Thymus (tissue), 11 donors: ENCODE measurements around the gene DCPS. TPM values are rescaled to one million over a fixed set of nuclear protein-coding genes. Genes with fewer than 3 reads are reported as not detected.

ENCODE experiments used
- DNase-seq, 9 donors: peaks; one replicate each; pipeline ENCODE4 v3.0.0-alpha.2; 2013; ENCODE audit warnings: low spot score in 9 of 9, low read depth in 6 of 9, missing footprints in 1 of 9
- H3K27ac ChIP-seq, 2 donors: one replicate each; pipeline ENCODE4 v1.5.1; 2013; ENCODE audit warnings: control low read depth in 1 of 2, low read depth in 1 of 2, low read length in 1 of 2, mild to moderate bottlenecking in 1 of 2, moderate library complexity in 1 of 2
- H3K27me3 ChIP-seq, 2 donors: one replicate each; pipeline ENCODE4 v1.5.1; 2013; ENCODE audit warnings: low read length in 1 of 2; ENCODE audit not compliant: control insufficient read depth in 2 of 2, insufficient read depth in 1 of 2
- H3K36me3 ChIP-seq, 2 donors: one replicate each; pipeline ENCODE4 v1.5.1; 2013; ENCODE audit warnings: low read length in 1 of 2, mild to moderate bottlenecking in 1 of 2, moderate library complexity in 1 of 2; ENCODE audit not compliant: control insufficient read depth in 2 of 2, insufficient read depth in 2 of 2
- H3K4me1 ChIP-seq, 2 donors: one replicate each; pipeline ENCODE4 v1.5.1; 2013; ENCODE audit warnings: low read length in 2 of 2; ENCODE audit not compliant: control insufficient read depth in 2 of 2, insufficient read depth in 2 of 2
- H3K4me3 ChIP-seq, 2 donors: one replicate each; pipeline ENCODE4 v1.5.1; 2013; ENCODE audit warnings: low read length in 2 of 2, control low read depth in 1 of 2, mild to moderate bottlenecking in 1 of 2
- H3K9me3 ChIP-seq, 2 donors: one replicate each; pipeline ENCODE4 v1.5.1; 2013; ENCODE audit warnings: low read length in 1 of 2, mild to moderate bottlenecking in 1 of 2; ENCODE audit not compliant: control insufficient read depth in 2 of 2, insufficient read depth in 1 of 2
- WGBS: extraction: QIAGEN DNeasy Blood & Tissue Kit; methylation state at CpG from one replicate; pipeline ENCODE4 v1.1.7; 2013; 5-methylcytosine and 5-hydroxymethylcytosine counted together
- polyA plus RNA-seq: library from polyadenylated mRNA; stranded (reverse); fragments of 200-250 nt; gene quantifications from one replicate; pipeline ENCODE4 v1.2.3, GENCODE V29; 2013
- total RNA-seq: library from RNA; stranded (reverse); fragments of 120-200 nt; gene quantifications from one replicate; pipeline ENCODE4 v1.2.4, GENCODE V29; 2013
- donor health status: healthy.

The DCPS gene
- total and polyA plus RNA-seq, 2 donors: 17.2 TPM

- Histone ChIP-seq H3K36me3 (peaks cover 59 to 66% of the 10 kb centered on the region in 2 donors), H3K27me3 (no peaks in the 10 kb centered on the region)
Measured at GRCh38 chr11:126265811-126266210, 38.0 kb upstream of the DCPS start.

DNA sequence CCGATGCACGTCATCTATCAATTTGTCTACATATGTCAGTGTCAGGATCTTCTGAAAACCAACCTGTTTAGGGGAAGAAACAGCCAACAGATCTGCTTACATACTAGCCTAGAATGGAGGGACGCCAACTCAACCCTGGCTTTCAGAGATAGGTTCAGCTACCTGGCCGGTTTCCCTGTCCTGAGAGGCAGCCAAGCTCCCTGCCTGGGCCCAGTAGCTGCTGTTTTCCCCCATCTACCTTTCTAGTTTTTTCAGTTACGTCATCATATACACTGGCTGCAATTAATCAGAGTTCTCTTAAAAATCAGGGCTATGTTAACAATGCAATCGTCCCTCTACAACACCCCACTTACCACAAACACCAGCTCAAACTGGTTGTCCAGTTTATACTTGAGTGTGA lies 36.2 kb upstream of the DCPS start:
- Histone ChIP-seq H3K4me3 (peak overlapping the region; percentile 88 to 93), H3K9me3 (no peaks in the 10 kb centered on the region), H3K27ac (peak overlapping the region in 1 of 2 donors; percentile 85), H3K36me3 (peaks cover 50 to 52% of the 10 kb centered on the region in 2 donors), H3K4me1 (peaks cover 10 to 13% of the 10 kb centered on the region in 2 donors), H3K27me3 (no peaks in the 10 kb centered on the region)
- no peak for DNase-seq
- WGBS: 92% methylated on average over 6 of the region's 6 CpGs

More at GRCh38 chr11:126265811-126266210, 38.0 kb upstream of the DCPS start:
- Histone ChIP-seq H3K27ac (no peak overlapping the region), H3K9me3 (no peaks in the 10 kb centered on the region), H3K4me1 (peaks cover 10 to 13% of the 10 kb centered on the region in 2 donors), H3K4me3 (no peak overlapping the region)
- 97% methylated on average over 8 of the region's 8 CpGs for WGBS
- DNase-seq: no peak

GRCh38 chr11:126268361-126268707 lies 35.5 kb upstream of the DCPS start:
- no peak for DNase-seq
- under 1% methylated on average over 23 of the region's 23 CpGs for WGBS
- Histone ChIP-seq H3K9me3 (no peaks in the 10 kb centered on the region), H3K36me3 (peaks cover 45 to 52% of the 10 kb centered on the region in 2 donors), H3K4me1 (peaks cover 10 to 13% of the 10 kb centered on the region in 2 donors), H3K27me3 (no peaks in the 10 kb centered on the region), H3K4me3 (peak overlapping the region; percentile 88 to 93), H3K27ac (peak overlapping the region; percentile 85 to 88)

DNA sequence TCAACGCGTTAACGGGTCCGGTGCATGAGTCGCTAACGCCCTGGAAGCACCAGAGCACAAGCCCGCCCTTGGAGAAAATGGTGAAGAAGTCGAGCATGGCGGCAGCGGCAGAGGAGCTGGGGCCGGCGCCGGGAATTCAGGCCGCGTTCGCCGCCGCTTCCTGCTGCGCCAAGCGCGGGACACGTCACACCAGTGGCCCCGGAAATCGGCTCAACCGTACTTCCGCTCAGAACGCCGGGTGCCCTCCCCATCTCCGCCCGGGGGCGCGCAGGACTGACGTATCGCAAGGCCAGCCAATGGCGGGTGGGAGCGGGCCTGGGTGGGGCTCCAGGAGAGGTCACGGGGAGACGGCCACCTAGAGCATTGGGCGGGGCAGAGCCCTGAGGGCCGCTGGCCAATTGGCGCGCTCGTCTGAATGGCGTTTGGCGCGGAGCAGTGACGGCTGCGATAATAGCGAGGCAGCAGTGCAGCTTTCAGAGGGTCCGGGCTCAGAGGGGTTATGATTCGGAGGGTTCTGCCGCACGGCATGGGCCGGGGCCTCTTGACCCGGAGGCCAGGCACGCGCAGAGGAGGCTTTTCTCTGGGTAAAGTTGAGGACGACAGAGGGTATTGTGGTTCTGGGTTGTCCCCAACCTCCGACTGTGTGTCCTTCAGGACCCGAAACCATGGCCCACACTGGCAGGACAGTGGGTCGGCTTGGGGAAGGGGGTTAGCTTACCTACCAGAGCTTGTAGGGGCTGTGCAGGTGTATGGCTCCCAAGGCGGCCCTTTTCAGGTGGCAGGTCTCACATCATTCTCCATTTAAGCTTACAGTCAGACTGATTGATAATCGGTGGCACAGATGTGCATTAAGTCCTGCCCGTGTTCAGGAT lies 34.9 kb upstream of the DCPS start, which contains the start of the genes FOXRED1 and SRPRA:
TSS of gene FOXRED1 (plus strand) at position 447 of the 872 bp plus-strand sequence. CDS start at position 500, 53 bp downstream.
TSS of gene SRPRA (minus strand) at position 188 of the 872 bp plus-strand sequence. CDS start at position 97, 91 bp downstream.
- Histone ChIP-seq H3K36me3 (peaks cover 44 to 52% of the 10 kb centered on the region in 2 donors), H3K4me1 (peaks cover 10 to 13% of the 10 kb centered on the region in 2 donors), H3K9me3 (no peaks in the 10 kb centered on the region), H3K27me3 (no peaks in the 10 kb centered on the region), H3K4me3 (peak within 1 kb of the TSS; percentile 88 to 93), H3K27ac (peak within 1 kb of the TSS; percentile 85 to 88)
- peak; percentile 94 to 99 (median 98) for DNase-seq
- under 1% methylated on average over 64 of the region's 64 CpGs for WGBS

DNA sequence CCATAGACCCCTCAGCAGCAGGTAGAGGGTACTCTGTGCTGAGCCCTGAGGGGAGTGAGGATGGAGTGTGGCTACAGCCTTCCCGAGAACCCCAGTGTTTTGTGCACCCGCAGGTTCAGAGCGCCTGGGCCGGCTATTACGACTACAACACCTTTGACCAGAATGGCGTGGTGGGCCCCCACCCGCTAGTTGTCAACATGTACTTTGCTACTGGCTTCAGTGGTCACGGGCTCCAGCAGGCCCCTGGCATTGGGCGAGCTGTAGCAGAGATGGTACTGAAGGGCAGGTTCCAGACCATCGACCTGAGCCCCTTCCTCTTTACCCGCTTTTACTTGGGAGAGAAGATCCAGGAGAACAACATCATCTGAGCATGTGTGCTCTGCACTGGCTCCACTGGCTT lies 26.5 kb upstream of the DCPS start:
- DNase-seq: no peak
- Histone ChIP-seq H3K27me3 (peaks cover 0 to 11% of the 10 kb centered on the region in 2 donors), H3K4me1 (peaks cover under 1 to 9% of the 10 kb centered on the region in 2 donors), H3K27ac (no peak overlapping the region), H3K9me3 (no peaks in the 10 kb centered on the region), H3K36me3 (peaks cover 38 to 46% of the 10 kb centered on the region in 2 donors), H3K4me3 (no peak overlapping the region)
- over 99% methylated on average over 11 of the region's 11 CpGs for WGBS

- no peak for DNase-seq
- Histone ChIP-seq H3K9me3 (no peaks in the 10 kb centered on the region), H3K27ac (no peak overlapping the region), H3K4me3 (no peak overlapping the region), H3K27me3 (peaks cover 0 to 16% of the 10 kb centered on the region in 2 donors), H3K36me3 (peaks cover 35 to 46% of the 10 kb centered on the region in 2 donors), H3K4me1 (peaks cover 2 to 12% of the 10 kb centered on the region in 2 donors)
- WGBS: 98% methylated on average over 4 of the region's 4 CpGs
Measured at GRCh38 chr11:126277780-126278179, 26.1 kb upstream of the DCPS start.

GRCh38 chr11:126279191-126279590 lies 24.7 kb upstream of the DCPS start:
- H3K27me3 ChIP-seq: peaks cover 0 to 28% of the 10 kb centered on the region in 2 donors
- H3K27ac ChIP-seq: no peak overlapping the region
- H3K4me3 ChIP-seq: no peak overlapping the region
- H3K9me3 ChIP-seq: no peaks in the 10 kb centered on the region
- H3K4me1 ChIP-seq: peaks cover 2 to 15% of the 10 kb centered on the region in 2 donors
- peaks cover 21 to 37% of the 10 kb centered on the region in 2 donors for H3K36me3 ChIP-seq
- no peak for DNase-seq
- WGBS: 95% methylated on average over 8 of the region's 8 CpGs

GRCh38 chr11:126280595-126280994 lies 23.3 kb upstream of the DCPS start:
- Histone ChIP-seq H3K36me3 (peaks cover 15 to 24% of the 10 kb centered on the region in 2 donors), H3K27ac (no peak overlapping the region), H3K9me3 (no peaks in the 10 kb centered on the region), H3K4me3 (no peak overlapping the region), H3K27me3 (peaks cover 0 to 30% of the 10 kb centered on the region in 2 donors), H3K4me1 (peaks cover 2 to 15% of the 10 kb centered on the region in 2 donors)
- WGBS: 74% methylated on average over 5 of the region's 5 CpGs
- DNase-seq: peak in 1 of 9 donors; percentile 19

GRCh38 chr11:126281245-126281644 lies 22.6 kb upstream of the DCPS start:
- Histone ChIP-seq H3K9me3 (no peaks in the 10 kb centered on the region), H3K27ac (no peak overlapping the region), H3K27me3 (peaks cover 0 to 30% of the 10 kb centered on the region in 2 donors), H3K36me3 (peaks cover 10 to 17% of the 10 kb centered on the region in 2 donors), H3K4me3 (no peak overlapping the region), H3K4me1 (peaks cover 2 to 15% of the 10 kb centered on the region in 2 donors)
- DNase-seq: no peak
- 96% methylated on average over 6 of the region's 6 CpGs for WGBS
